ENCODE results near the gene DRAM2.

DNA sequence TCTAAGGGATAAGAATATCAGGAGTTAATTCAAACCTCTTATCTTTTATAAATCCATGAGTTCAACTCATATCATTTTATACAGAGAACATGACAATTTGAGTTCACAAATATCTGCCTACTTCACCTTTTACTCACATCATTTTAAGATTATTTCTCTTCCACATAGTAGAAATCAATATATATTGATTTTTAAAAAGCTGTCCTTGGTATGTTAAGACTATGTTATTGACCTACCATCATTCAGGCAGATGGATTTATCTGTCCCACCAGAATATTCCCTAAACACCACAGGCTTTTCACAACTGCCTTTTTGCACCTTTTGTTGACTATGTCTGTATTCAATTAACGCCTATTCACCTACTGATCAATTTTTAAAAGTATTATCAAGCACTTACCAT lies 13.5 kb downstream of the DRAM2 start:
- TF ChIP-seq, protein P1, sequence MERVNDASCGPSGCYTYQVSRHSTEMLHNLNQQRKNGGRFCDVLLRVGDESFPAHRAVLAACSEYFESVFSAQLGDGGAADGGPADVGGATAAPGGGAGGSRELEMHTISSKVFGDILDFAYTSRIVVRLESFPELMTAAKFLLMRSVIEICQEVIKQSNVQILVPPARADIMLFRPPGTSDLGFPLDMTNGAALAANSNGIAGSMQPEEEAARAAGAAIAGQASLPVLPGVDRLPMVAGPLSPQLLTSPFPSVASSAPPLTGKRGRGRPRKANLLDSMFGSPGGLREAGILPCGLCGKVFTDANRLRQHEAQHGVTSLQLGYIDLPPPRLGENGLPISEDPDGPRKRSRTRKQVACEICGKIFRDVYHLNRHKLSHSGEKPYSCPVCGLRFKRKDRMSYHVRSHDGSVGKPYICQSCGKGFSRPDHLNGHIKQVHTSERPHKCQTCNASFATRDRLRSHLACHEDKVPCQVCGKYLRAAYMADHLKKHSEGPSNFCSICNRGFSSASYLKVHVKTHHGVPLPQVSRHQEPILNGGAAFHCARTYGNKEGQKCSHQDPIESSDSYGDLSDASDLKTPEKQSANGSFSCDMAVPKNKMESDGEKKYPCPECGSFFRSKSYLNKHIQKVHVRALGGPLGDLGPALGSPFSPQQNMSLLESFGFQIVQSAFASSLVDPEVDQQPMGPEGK (CRISPR knock-in tag; IDR thresholded peaks at IDR 0.05; ENCODE audit: borderline replicate concordance) = no peak
- TF ChIP-seq RARB (CRISPR knock-in tag; IDR thresholded peaks at IDR 0.05) = no peak
- TF ChIP-seq ZNF8 (CRISPR knock-in tag; IDR thresholded peaks at IDR 0.05) = no peak
- TF ChIP-seq SNAI2 (CRISPR knock-in tag; IDR thresholded peaks at IDR 0.05) = no peak
- TF ChIP-seq PPARA (CRISPR knock-in tag; IDR thresholded peaks at IDR 0.05; ENCODE audit: borderline replicate concordance) = no peak
- TF ChIP-seq, protein P2, sequence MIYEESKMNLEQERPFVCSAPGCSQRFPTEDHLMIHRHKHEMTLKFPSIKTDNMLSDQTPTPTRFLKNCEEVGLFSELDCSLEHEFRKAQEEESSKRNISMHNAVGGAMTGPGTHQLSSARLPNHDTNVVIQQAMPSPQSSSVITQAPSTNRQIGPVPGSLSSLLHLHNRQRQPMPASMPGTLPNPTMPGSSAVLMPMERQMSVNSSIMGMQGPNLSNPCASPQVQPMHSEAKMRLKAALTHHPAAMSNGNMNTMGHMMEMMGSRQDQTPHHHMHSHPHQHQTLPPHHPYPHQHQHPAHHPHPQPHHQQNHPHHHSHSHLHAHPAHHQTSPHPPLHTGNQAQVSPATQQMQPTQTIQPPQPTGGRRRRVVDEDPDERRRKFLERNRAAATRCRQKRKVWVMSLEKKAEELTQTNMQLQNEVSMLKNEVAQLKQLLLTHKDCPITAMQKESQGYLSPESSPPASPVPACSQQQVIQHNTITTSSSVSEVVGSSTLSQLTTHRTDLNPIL (CRISPR knock-in tag; IDR thresholded peaks at IDR 0.05; ENCODE audit: low read depth) = no peak
- TF ChIP-seq, protein P3, sequence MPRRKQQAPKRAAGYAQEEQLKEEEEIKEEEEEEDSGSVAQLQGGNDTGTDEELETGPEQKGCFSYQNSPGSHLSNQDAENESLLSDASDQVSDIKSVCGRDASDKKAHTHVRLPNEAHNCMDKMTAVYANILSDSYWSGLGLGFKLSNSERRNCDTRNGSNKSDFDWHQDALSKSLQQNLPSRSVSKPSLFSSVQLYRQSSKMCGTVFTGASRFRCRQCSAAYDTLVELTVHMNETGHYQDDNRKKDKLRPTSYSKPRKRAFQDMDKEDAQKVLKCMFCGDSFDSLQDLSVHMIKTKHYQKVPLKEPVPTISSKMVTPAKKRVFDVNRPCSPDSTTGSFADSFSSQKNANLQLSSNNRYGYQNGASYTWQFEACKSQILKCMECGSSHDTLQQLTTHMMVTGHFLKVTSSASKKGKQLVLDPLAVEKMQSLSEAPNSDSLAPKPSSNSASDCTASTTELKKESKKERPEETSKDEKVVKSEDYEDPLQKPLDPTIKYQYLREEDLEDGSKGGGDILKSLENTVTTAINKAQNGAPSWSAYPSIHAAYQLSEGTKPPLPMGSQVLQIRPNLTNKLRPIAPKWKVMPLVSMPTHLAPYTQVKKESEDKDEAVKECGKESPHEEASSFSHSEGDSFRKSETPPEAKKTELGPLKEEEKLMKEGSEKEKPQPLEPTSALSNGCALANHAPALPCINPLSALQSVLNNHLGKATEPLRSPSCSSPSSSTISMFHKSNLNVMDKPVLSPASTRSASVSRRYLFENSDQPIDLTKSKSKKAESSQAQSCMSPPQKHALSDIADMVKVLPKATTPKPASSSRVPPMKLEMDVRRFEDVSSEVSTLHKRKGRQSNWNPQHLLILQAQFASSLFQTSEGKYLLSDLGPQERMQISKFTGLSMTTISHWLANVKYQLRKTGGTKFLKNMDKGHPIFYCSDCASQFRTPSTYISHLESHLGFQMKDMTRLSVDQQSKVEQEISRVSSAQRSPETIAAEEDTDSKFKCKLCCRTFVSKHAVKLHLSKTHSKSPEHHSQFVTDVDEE (CRISPR knock-in tag; IDR thresholded peaks at IDR 0.05) = no peak
- no peak for TF ChIP-seq TOX (CRISPR knock-in tag; IDR thresholded peaks at IDR 0.05; ENCODE audit: borderline replicate concordance)
- TF ChIP-seq ZFP3 (CRISPR knock-in tag; IDR thresholded peaks at IDR 0.05) = no peak
- TF ChIP-seq, protein P4, sequence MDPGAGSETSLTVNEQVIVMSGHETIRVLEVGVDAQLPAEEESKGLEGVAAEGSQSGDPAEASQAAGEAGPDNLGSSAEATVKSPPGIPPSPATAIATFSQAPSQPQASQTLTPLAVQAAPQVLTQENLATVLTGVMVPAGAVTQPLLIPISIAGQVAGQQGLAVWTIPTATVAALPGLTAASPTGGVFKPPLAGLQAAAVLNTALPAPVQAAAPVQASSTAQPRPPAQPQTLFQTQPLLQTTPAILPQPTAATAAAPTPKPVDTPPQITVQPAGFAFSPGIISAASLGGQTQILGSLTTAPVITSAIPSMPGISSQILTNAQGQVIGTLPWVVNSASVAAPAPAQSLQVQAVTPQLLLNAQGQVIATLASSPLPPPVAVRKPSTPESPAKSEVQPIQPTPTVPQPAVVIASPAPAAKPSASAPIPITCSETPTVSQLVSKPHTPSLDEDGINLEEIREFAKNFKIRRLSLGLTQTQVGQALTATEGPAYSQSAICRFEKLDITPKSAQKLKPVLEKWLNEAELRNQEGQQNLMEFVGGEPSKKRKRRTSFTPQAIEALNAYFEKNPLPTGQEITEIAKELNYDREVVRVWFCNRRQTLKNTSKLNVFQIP (CRISPR knock-in tag; IDR thresholded peaks at IDR 0.05; ENCODE audit: borderline replicate concordance, low read depth) = no peak
- TF ChIP-seq ZC3H10 (CRISPR knock-in tag; IDR thresholded peaks at IDR 0.05) = no peak
- no peak for TF ChIP-seq ZFP30 (CRISPR knock-in tag; IDR thresholded peaks at IDR 0.05)
- no peak for TF ChIP-seq BACH2 (CRISPR knock-in tag; IDR thresholded peaks at IDR 0.05; ENCODE audit: borderline replicate concordance)

Data from SK-N-SH treated with all-trans-retinoic acid at 6 μM for 48 hours (cell line).